Measurements from ENCODE around the gene RBM24. TPM values are rescaled to one million over a fixed set of nuclear protein-coding genes. Genes with fewer than 3 reads are reported as not detected.

Gene RBM24
- polyA plus RNA-seq, 3 donors: not detected

- Histone ChIP-seq H3K4me1 (ENCODE audit: control insufficient read depth in 1 of 2, insufficient read depth in 2 of 2, low read length in 2 of 2) (peaks cover 7 to 15% of the 10 kb centered on the region in 2 donors), H3K9ac (ENCODE audit: insufficient read depth, low read length, poor library complexity, severe bottlenecking) (no peak overlapping the region), H3K27me3 (ENCODE audit: control insufficient read depth in 2 of 2, insufficient read depth in 2 of 2, low read length in 2 of 2) (peaks cover 42 to 61% of the 10 kb centered on the region in 2 donors), H3K36me3 (replicated peaks in 1 of 2; ENCODE audit: control insufficient read depth in 1 of 2, insufficient read depth in 2 of 2, low read length in 2 of 2) (no peaks in the 10 kb centered on the region), H4K20me1 (ENCODE audit: insufficient read depth, low read length) (no peaks in the 10 kb centered on the region), H3K79me2 (ENCODE audit: insufficient read depth, low read length) (no peaks in the 10 kb centered on the region), H3K9me3 (replicated peaks in 1 of 2; ENCODE audit: control insufficient read depth in 1 of 2, insufficient read depth in 1 of 2, low read length in 2 of 2) (peaks cover 0 to 13% of the 10 kb centered on the region in 2 donors), H2AFZ (ENCODE audit: insufficient read depth, low read depth, low read length, poor library complexity, severe bottlenecking) (no peak overlapping the region), H3K27ac (ENCODE audit: low read depth in 1 of 2, low read length in 2 of 2) (no peak overlapping the region), H3K4me3 (replicated peaks in 1 of 3; ENCODE audit: low read depth in 2 of 3, low read length in 3 of 3) (no peak overlapping the region), H3K4me2 (replicated peaks; ENCODE audit: extremely low read depth, low read length, poor library complexity, severe bottlenecking) (no peak overlapping the region)
- Mint-ChIP-seq H3K4me1 (peaks cover 13% of the 10 kb centered on the region), H3K27ac (no peak overlapping the region), H3K9me3 (peaks cover 0 to 13% (median 9%) of the 10 kb centered on the region in 7 donors), H3K36me3 (peaks cover 4 to 9% of the 10 kb centered on the region in 2 donors), H3K27me3 (ENCODE audit: low read depth in 3 of 3) (peaks cover 53 to 66% (median 61%) of the 10 kb centered on the region in 3 donors), H3K4me3 (peak overlapping the region in 1 of 2 donors; percentile 13)
- DNase-seq: no peak
- no peak for TF ChIP-seq CTCF (IDR thresholded peaks at IDR 0.05)
- intact Hi-C loops (cut with micrococcal nuclease): no loop called here
- WGBS (ENCODE audit: insufficient coverage): 79% methylated on average over 5 of the region's 10 CpGs
These were observed 2.7 kb upstream of the RBM24 start for GRCh38 chr6:17278289-17279063.

- no peak for DNase-seq
- peaks cover 64 to 77% (median 67%) of the 10 kb centered on the region in 3 donors for H3K27me3 Mint-ChIP-seq (ENCODE audit: low read depth in 3 of 3)
- Histone ChIP-seq H3K27me3 (ENCODE audit: control insufficient read depth in 2 of 2, insufficient read depth in 2 of 2, low read length in 2 of 2) (peaks cover 46 to 75% of the 10 kb centered on the region in 2 donors), H3K4me3 (replicated peaks in 1 of 3; ENCODE audit: low read depth in 2 of 3, low read length in 3 of 3) (no peak overlapping the region), H2AFZ (ENCODE audit: insufficient read depth, low read depth, low read length, poor library complexity, severe bottlenecking) (no peak overlapping the region), H4K20me1 (ENCODE audit: insufficient read depth, low read length) (no peaks in the 10 kb centered on the region), H3K4me2 (replicated peaks; ENCODE audit: extremely low read depth, low read length, poor library complexity, severe bottlenecking) (no peak overlapping the region), H3K9ac (ENCODE audit: insufficient read depth, low read length, poor library complexity, severe bottlenecking) (no peak overlapping the region), H3K4me1 (ENCODE audit: control insufficient read depth in 1 of 2, insufficient read depth in 2 of 2, low read length in 2 of 2) (peaks cover 7 to 15% of the 10 kb centered on the region in 2 donors), H3K36me3 (replicated peaks in 1 of 2; ENCODE audit: control insufficient read depth in 1 of 2, insufficient read depth in 2 of 2, low read length in 2 of 2) (no peaks in the 10 kb centered on the region), H3K9me3 (replicated peaks in 1 of 2; ENCODE audit: control insufficient read depth in 1 of 2, insufficient read depth in 1 of 2, low read length in 2 of 2) (peaks cover 0 to 13% of the 10 kb centered on the region in 2 donors), H3K27ac (ENCODE audit: low read depth in 1 of 2, low read length in 2 of 2) (no peak overlapping the region), H3K79me2 (ENCODE audit: insufficient read depth, low read length) (no peaks in the 10 kb centered on the region)
- TF ChIP-seq CTCF (IDR thresholded peaks at IDR 0.05): no peak
- H3K36me3 Mint-ChIP-seq: peaks cover 4 to 9% of the 10 kb centered on the region in 2 donors
- WGBS (ENCODE audit: insufficient coverage): 21% methylated on average over 6 of the region's 11 CpGs
- H3K4me1 Mint-ChIP-seq: peaks cover 13% of the 10 kb centered on the region
- H3K4me3 Mint-ChIP-seq: peak overlapping the region in 1 of 2 donors; percentile 67
- intact Hi-C loops (cut with micrococcal nuclease): no loop called here
- H3K27ac Mint-ChIP-seq: no peak overlapping the region
- H3K9me3 Mint-ChIP-seq: peaks cover 0 to 13% (median 9%) of the 10 kb centered on the region in 7 donors
These were observed 1.0 kb upstream of the RBM24 start for GRCh38 chr6:17280138-17280537.

Measured in CD14-positive monocyte (primary cell).